DND-41 (cell line): Measurements from ENCODE around the gene TRIM49D1.
"Not testable (repeated sequence)": the region's sequence is repeated elsewhere in the genome, so short reads cannot be mapped to it uniquely, and the experiment has no call there.

Experiments
- CTCF ChIP-seq: IDR thresholded peaks from 2 replicates; pipeline ENCODE4 v1.5.1; 2012; ENCODE audit warnings: borderline replicate concordance, low read length, moderate library complexity, mild to moderate bottlenecking; ENCODE audit not compliant: poor library complexity, severe bottlenecking; ENCODE audit errors: extremely low read depth
- EZH2 ChIP-seq: IDR thresholded peaks from 3 replicates; pipeline ENCODE4 v1.6.1; 2012; ENCODE audit warnings: borderline replicate concordance, low read depth, mild to moderate bottlenecking, moderate library complexity, low read length, inconsistent platforms; ENCODE audit not compliant: severe bottlenecking

GRCh38 chr11:89893245-89893644 is 28.8 kb downstream of the TRIM49D1 start:
- TF ChIP-seq CTCF, EZH2: not testable (repeated sequence)
